ENCODE results near the gene TMEM232. TPM values are rescaled to one million over a fixed set of nuclear protein-coding genes. Genes with fewer than 3 reads are reported as not detected.

Gene TMEM232
- total and polyA plus RNA-seq, 8 donors, result 1.2 to 8.8 (median 5.2) TPM; not detected in 3

- TF ChIP-seq CTCF (IDR thresholded peaks at IDR 0.05) (no peak), POLR2AphosphoS5 (IDR thresholded peaks at IDR 0.05) (no peak), POLR2A (IDR thresholded peaks at IDR 0.05) (no peak), EP300 (IDR thresholded peaks at IDR 0.05) (no peak)
- H3K36me3 ChIP-seq, result no peaks in the 10 kb centered on the region
- H3K27me3 ChIP-seq, result no peaks in the 10 kb centered on the region
- H3K4me3 ChIP-seq, result no peak overlapping the region
- H3K4me1 ChIP-seq, result no peaks in the 10 kb centered on the region
- intact Hi-C loops (cut with DNase I; ENCODE audit: low total_unique reads), result no loop called here
- WGBS, 5 donors, result 67 to 91% (median 88%) methylated on average over 1 of the region's 1 CpG
- peaks cover 0 to 19% (median 8%) of the 10 kb centered on the region in 4 donors for H3K9me3 ChIP-seq
- no peak overlapping the region for H3K27ac ChIP-seq
- no peak for DNase-seq
Measured at GRCh38 chr5:110475529-110475928, 250.9 kb downstream of the TMEM232 start.

GRCh38 chr5:110469486-110469885 lies 257.0 kb downstream of the TMEM232 start:
- no peak for DNase-seq
- H3K4me3 ChIP-seq, result no peak overlapping the region
- H3K36me3 ChIP-seq, result no peaks in the 10 kb centered on the region
- no peaks in the 10 kb centered on the region for H3K27me3 ChIP-seq
- peaks cover 0 to 36% (median 29%) of the 10 kb centered on the region in 4 donors for H3K9me3 ChIP-seq
- 75 to 95% (median 87%) methylated on average over 4 of the region's 4 CpGs for WGBS, 5 donors
- intact Hi-C loops (cut with DNase I; ENCODE audit: low total_unique reads), result no loop called here
- no peak overlapping the region for H3K27ac ChIP-seq
- no peak for TF ChIP-seq EP300 (IDR thresholded peaks at IDR 0.05)
- no peak for TF ChIP-seq CTCF (IDR thresholded peaks at IDR 0.05)
- TF ChIP-seq POLR2A (IDR thresholded peaks at IDR 0.05), result no peak
- TF ChIP-seq POLR2AphosphoS5 (IDR thresholded peaks at IDR 0.05), result no peak
- no peaks in the 10 kb centered on the region for H3K4me1 ChIP-seq

- intact Hi-C loops (cut with DNase I; ENCODE audit: low total_unique reads), result no loop called here
- H3K27ac ChIP-seq, result no peak overlapping the region
- DNase-seq, result no peak
- no peak for TF ChIP-seq EP300 (IDR thresholded peaks at IDR 0.05)
- no peak for TF ChIP-seq CTCF (IDR thresholded peaks at IDR 0.05)
- TF ChIP-seq POLR2A (IDR thresholded peaks at IDR 0.05), result no peak
- TF ChIP-seq POLR2AphosphoS5 (IDR thresholded peaks at IDR 0.05), result no peak
- H3K36me3 ChIP-seq, result no peaks in the 10 kb centered on the region
- H3K9me3 ChIP-seq, result peaks cover 0 to 9% (median 0%) of the 10 kb centered on the region in 4 donors
- H3K4me1 ChIP-seq, result no peaks in the 10 kb centered on the region
- WGBS, 5 donors, result 65 to 87% (median 82%) methylated on average over 2 of the region's 2 CpGs
- H3K27me3 ChIP-seq, result no peaks in the 10 kb centered on the region
- no peak overlapping the region for H3K4me3 ChIP-seq
Measured at GRCh38 chr5:110463106-110463505, 263.4 kb downstream of the TMEM232 start.

- no peak overlapping the region for H3K27ac ChIP-seq
- H3K9me3 ChIP-seq, result no peaks in the 10 kb centered on the region
- H3K4me3 ChIP-seq, result no peak overlapping the region
- intact Hi-C loops (cut with DNase I; ENCODE audit: low total_unique reads), result no loop called here
- TF ChIP-seq EP300 (IDR thresholded peaks at IDR 0.05) (no peak), CTCF (IDR thresholded peaks at IDR 0.05) (no peak), POLR2A (IDR thresholded peaks at IDR 0.05) (no peak), POLR2AphosphoS5 (IDR thresholded peaks at IDR 0.05) (no peak)
- 79 to 91% (median 85%) methylated on average over 4 of the region's 4 CpGs for WGBS, 5 donors
- DNase-seq, result no peak
- no peaks in the 10 kb centered on the region for H3K4me1 ChIP-seq
- H3K36me3 ChIP-seq, result no peaks in the 10 kb centered on the region
- no peaks in the 10 kb centered on the region for H3K27me3 ChIP-seq
Measured at GRCh38 chr5:110460837-110461236, 265.6 kb downstream of the TMEM232 start.

All from stomach (tissue), 9 donors.